Endodermal cell (in vitro differentiated cells): ENCODE results near the gene CELF4. TPM values are rescaled to one million over a fixed set of nuclear protein-coding genes. Genes with fewer than 3 reads are reported as not detected.

Experiments used
- DNase-seq: peaks from one replicate; pipeline ENCODE4 v3.0.0-alpha.2; 2017
- H3K27ac ChIP-seq: 2 replicates; pipeline ENCODE4 v1.5.1; 2013; ENCODE audit warnings: mild to moderate bottlenecking, low read depth, low read length, moderate library complexity
- H3K27me3 ChIP-seq: 2 replicates; pipeline ENCODE4 v1.6.1; 2013; ENCODE audit warnings: mild to moderate bottlenecking, low read length, moderate library complexity; ENCODE audit not compliant: insufficient read depth, control insufficient read depth, poor library complexity, severe bottlenecking
- H3K36me3 ChIP-seq: 2 replicates; pipeline ENCODE4 v1.7.0; 2013; ENCODE audit warnings: mild to moderate bottlenecking, low read length, moderate library complexity; ENCODE audit not compliant: control insufficient read depth, insufficient read depth
- H3K4me1 ChIP-seq: one replicate; pipeline ENCODE4 v1.7.0; 2013; ENCODE audit warnings: low read length; ENCODE audit not compliant: control insufficient read depth, insufficient read depth
- H3K4me3 ChIP-seq: 2 replicates; pipeline ENCODE4 v1.5.1; 2013; ENCODE audit warnings: mild to moderate bottlenecking, low read length, moderate library complexity
- H3K9ac ChIP-seq: 2 replicates; pipeline ENCODE4 v1.6.1; 2013; ENCODE audit warnings: mild to moderate bottlenecking, low read length, moderate library complexity; ENCODE audit not compliant: poor library complexity, severe bottlenecking; ENCODE audit errors: extremely low read depth
- H3K9me3 ChIP-seq: 2 replicates; pipeline ENCODE4 v1.6.1; 2013; ENCODE audit warnings: mild to moderate bottlenecking, low read length, moderate library complexity; ENCODE audit not compliant: control insufficient read depth
- H3K27ac Mint-ChIP-seq: 2 replicates; pipeline ENCODE4 v1.8.0; 2020; ENCODE audit warnings: mixed read lengths
- H3K27me3 Mint-ChIP-seq: 2 replicates; pipeline ENCODE4 v1.8.0; 2021; ENCODE audit warnings: mild to moderate bottlenecking, mixed read lengths; ENCODE audit not compliant: insufficient read depth
- H3K36me3 Mint-ChIP-seq: 2 replicates; pipeline ENCODE4 v1.8.0; 2020; ENCODE audit warnings: low read depth, mixed read lengths
- H3K4me1 Mint-ChIP-seq: 2 replicates; pipeline ENCODE4 v1.8.0; 2020; ENCODE audit warnings: mixed read lengths
- H3K4me3 Mint-ChIP-seq: 2 replicates; pipeline ENCODE4 v1.8.0; 2020; ENCODE audit warnings: mild to moderate bottlenecking, moderate library complexity, mixed read lengths
- H3K9me3 Mint-ChIP-seq: 2 replicates; pipeline ENCODE4 v1.8.0; 2020; ENCODE audit warnings: mild to moderate bottlenecking, mixed read lengths
- CTCF ChIP-seq: fragments of 200-600 bp; sonication (generic); conservative IDR thresholded peaks from 2 replicates; pipeline ENCODE4 v1.5.0; 2021; ENCODE audit warnings: antibody characterized with exemption, mild to moderate bottlenecking
- WGBS, 2 experiments: methylation state at CpG; one replicate each; pipeline versions ENCODE4 v1.1.5 to v1.1.7; 2013; ENCODE audit warnings: missing lambda C conversion rate in 2 of 2, mixed read lengths in 1 of 2; ENCODE audit not compliant: insufficient coverage in 1 of 2, insufficient read length in 1 of 2; 5-methylcytosine and 5-hydroxymethylcytosine counted together
- total RNA-seq, 2 donors: library from RNA; stranded (reverse); fragmentation: NEBNext Ultra II Directional in 1 of 2; extraction: Animal tissue kit (Norgen Biotek cat#: 25700) in 1 of 2; gene quantifications; 2 replicates in 1 of 2; 3 replicates in 1 of 2; pipeline ENCODE4 v1.2.1, GENCODE V29; 2021

Gene CELF4
- total RNA-seq, 2 donors from 2014 or later = 5.7 to 6.7 TPM

GRCh38 chr18:37251679-37252078, 313.9 kb downstream of the CELF4 start:
- no peak for DNase-seq
- Histone ChIP-seq H3K9ac (no peak overlapping the region), H3K4me3 (peak overlapping the region; percentile 81), H3K27me3 (peaks cover 37% of the 10 kb centered on the region), H3K27ac (no peak overlapping the region), H3K4me1 (peaks cover 3% of the 10 kb centered on the region), H3K36me3 (no peaks in the 10 kb centered on the region), H3K9me3 (no peaks in the 10 kb centered on the region)
- Mint-ChIP-seq H3K9me3 (no peaks in the 10 kb centered on the region), H3K36me3 (peaks cover 4% of the 10 kb centered on the region), H3K4me1 (peaks cover 26% of the 10 kb centered on the region), H3K27ac (no peak overlapping the region), H3K4me3 (no peak overlapping the region), H3K27me3 (peaks cover 50% of the 10 kb centered on the region)
- WGBS, 2 experiments = 89 to 100% methylated on average over 2 to 3 of the region's 3 CpGs
- no peak for TF ChIP-seq CTCF

- H3K4me3 Mint-ChIP-seq = no peak overlapping the region
- H3K27me3 Mint-ChIP-seq = peaks cover 46% of the 10 kb centered on the region
- peaks cover 33% of the 10 kb centered on the region for H3K27me3 ChIP-seq
- H3K27ac ChIP-seq = no peak overlapping the region
- H3K9me3 Mint-ChIP-seq = no peaks in the 10 kb centered on the region
- no peaks in the 10 kb centered on the region for H3K36me3 ChIP-seq
- H3K4me1 Mint-ChIP-seq = peaks cover 26% of the 10 kb centered on the region
- H3K4me3 ChIP-seq = no peak overlapping the region
- peaks cover 4% of the 10 kb centered on the region for H3K36me3 Mint-ChIP-seq
- H3K9me3 ChIP-seq = no peaks in the 10 kb centered on the region
- no peak for TF ChIP-seq CTCF
- no peak overlapping the region for H3K27ac Mint-ChIP-seq
- H3K4me1 ChIP-seq = peaks cover 3% of the 10 kb centered on the region
- DNase-seq = no peak
- no peak overlapping the region for H3K9ac ChIP-seq
- WGBS, 2 experiments = 73 to 88% methylated on average over 1 to 6 of the region's 6 CpGs
Observed at GRCh38 chr18:37249895-37250618, 315.5 kb downstream of the CELF4 start.

- H3K36me3 Mint-ChIP-seq = peaks cover 4% of the 10 kb centered on the region
- H3K27ac Mint-ChIP-seq = no peak overlapping the region
Observed at GRCh38 chr18:37249171-37249886, 316.3 kb downstream of the CELF4 start.

More at GRCh38 chr18:37249171-37249886, 316.3 kb downstream of the CELF4 start:
- H3K36me3 ChIP-seq = no peaks in the 10 kb centered on the region
- peaks cover 33% of the 10 kb centered on the region for H3K27me3 ChIP-seq
- Mint-ChIP-seq H3K27me3 (peaks cover 45% of the 10 kb centered on the region), H3K4me3 (no peak overlapping the region), H3K4me1 (peaks cover 24% of the 10 kb centered on the region), H3K9me3 (no peaks in the 10 kb centered on the region)
- WGBS, 2 experiments = 89 to 92% methylated on average over 5 to 11 of the region's 11 CpGs
- H3K9ac ChIP-seq = no peak overlapping the region
- no peak overlapping the region for H3K4me3 ChIP-seq
- H3K27ac ChIP-seq = no peak overlapping the region
- H3K4me1 ChIP-seq = peaks cover 3% of the 10 kb centered on the region
- no peaks in the 10 kb centered on the region for H3K9me3 ChIP-seq
- DNase-seq = no peak
- TF ChIP-seq CTCF = no peak
